GM23338 (cell line): Measurements from ENCODE around the gene ZNF148. TPM values are rescaled to one million over a fixed set of nuclear protein-coding genes. Genes with fewer than 3 reads are reported as not detected.

Source experiments
- ATAC-seq: fragments of 200-7000 bp; cut with Tn5 transposase; 3 replicates; pipeline ENCODE4 v1.9.1; 2020
- DNase-seq: peaks from one replicate; pipeline ENCODE4 v3.0.0-alpha.2; 2015; ENCODE audit warnings: low spot score
- H2AFZ ChIP-seq: fragments of 200-600 bp; sonication (generic); 2 replicates; pipeline ENCODE4 v1.8.0; 2016; ENCODE audit warnings: antibody characterized with exemption, mild to moderate bottlenecking, moderate library complexity
- H3F3A ChIP-seq: fragments of 200-600 bp; sonication (generic); replicated peaks from 2 replicates; pipeline ENCODE4 v1.8.0; 2017; ENCODE audit warnings: antibody characterized with exemption, mixed run types, low read depth
- H3K27ac ChIP-seq: fragments of 200-600 bp; sonication (generic); 2 replicates; pipeline ENCODE4 v1.6.1; 2016; ENCODE audit warnings: low read depth
- H3K27me3 ChIP-seq: fragments of 200-600 bp; sonication (generic); 2 replicates; pipeline ENCODE4 v1.8.0; 2016; ENCODE audit warnings: mild to moderate bottlenecking, mixed run types, moderate library complexity; ENCODE audit not compliant: insufficient read depth
- H3K36me3 ChIP-seq: fragments of 200-600 bp; sonication (generic); 2 replicates; pipeline ENCODE4 v1.8.0; 2016; ENCODE audit warnings: mild to moderate bottlenecking; ENCODE audit not compliant: insufficient read depth
- H3K4me1 ChIP-seq: fragments of 200-600 bp; sonication (generic); 2 replicates; pipeline ENCODE4 v1.8.0; 2016; ENCODE audit warnings: mild to moderate bottlenecking, moderate library complexity; ENCODE audit not compliant: insufficient read depth
- H3K4me2 ChIP-seq: fragments of 200-600 bp; sonication (generic); 2 replicates; pipeline ENCODE4 v1.7.1; 2017; ENCODE audit warnings: mixed run types
- H3K4me3 ChIP-seq: fragments of 200-600 bp; sonication (generic); 2 replicates; pipeline ENCODE4 v1.6.1; 2016; ENCODE audit warnings: mixed run types
- H3K79me2 ChIP-seq: fragments of 200-600 bp; sonication (generic); replicated peaks from 2 replicates; pipeline ENCODE4 v1.8.0; 2017; ENCODE audit warnings: mild to moderate bottlenecking; ENCODE audit not compliant: insufficient read depth
- H3K9me2 ChIP-seq: fragments of 200-600 bp; sonication (generic); 2 replicates; pipeline ENCODE4 v1.8.0; 2017; ENCODE audit not compliant: insufficient read depth
- H4K20me1 ChIP-seq: fragments of 200-600 bp; sonication (generic); replicated peaks from 2 replicates; pipeline ENCODE4 v1.8.0; 2017; ENCODE audit warnings: mild to moderate bottlenecking; ENCODE audit not compliant: insufficient read depth
- H3K27ac Mint-ChIP-seq: 2 replicates; pipeline ENCODE4 v1.8.0; 2020; ENCODE audit warnings: inconsistent platforms, mild to moderate bottlenecking, moderate library complexity, mixed read lengths
- H3K27me3 Mint-ChIP-seq: 3 replicates; pipeline ENCODE4 v1.8.0; 2022; ENCODE audit warnings: low read depth, mild to moderate bottlenecking, moderate library complexity, mixed read lengths, inconsistent platforms; ENCODE audit not compliant: insufficient read depth, poor library complexity
- H3K36me3 Mint-ChIP-seq: 3 replicates; pipeline ENCODE4 v1.8.0; 2021; ENCODE audit warnings: low read depth, mild to moderate bottlenecking, inconsistent platforms, moderate library complexity, mixed read lengths
- H3K4me1 Mint-ChIP-seq: 3 replicates; pipeline ENCODE4 v1.8.0; 2020; ENCODE audit warnings: mild to moderate bottlenecking, inconsistent platforms, mixed read lengths
- H3K4me3 Mint-ChIP-seq: 3 replicates; pipeline ENCODE4 v1.8.0; 2021; ENCODE audit warnings: moderate library complexity, mild to moderate bottlenecking, inconsistent platforms, mixed read lengths
- H3K9me3 Mint-ChIP-seq: 3 replicates; pipeline ENCODE4 v1.8.0; 2020; ENCODE audit warnings: moderate library complexity, mild to moderate bottlenecking, inconsistent platforms, mixed read lengths
- CREB1 ChIP-seq: fragments of 250-450 bp; sonication (Bioruptor Pico); IDR thresholded peaks from 2 replicates; pipeline ENCODE4 v1.5.0; 2020; ENCODE audit warnings: low read depth, mild to moderate bottlenecking, moderate library complexity
- EZH2 ChIP-seq: fragments of 200-600 bp; sonication (generic); IDR thresholded peaks from one replicate; pipeline ENCODE4 v1.8.0; 2017; ENCODE audit warnings: antibody characterized with exemption, mild to moderate bottlenecking, low read depth; ENCODE audit not compliant: unreplicated experiment
- EZH2phosphoT487 ChIP-seq: fragments of 200-600 bp; sonication (generic); IDR thresholded peaks from one replicate; pipeline ENCODE4 v1.8.1; 2018; ENCODE audit warnings: antibody characterized with exemption; ENCODE audit not compliant: unreplicated experiment
- JUNB ChIP-seq: IDR thresholded peaks from one replicate; pipeline ENCODE4 v1.6.1; 2016; ENCODE audit warnings: antibody characterized with exemption; ENCODE audit not compliant: unreplicated experiment
- POLR2AphosphoS5 ChIP-seq: IDR thresholded peaks from 2 replicates; pipeline ENCODE4 v1.6.1; 2016; ENCODE audit warnings: antibody characterized with exemption, low read depth
- REST ChIP-seq: IDR thresholded peaks from one replicate; pipeline ENCODE4 v1.6.1; 2018; ENCODE audit warnings: antibody characterized with exemption; ENCODE audit not compliant: unreplicated experiment
- STAT1 ChIP-seq: IDR thresholded peaks from one replicate; pipeline ENCODE4 v1.6.1; 2016; ENCODE audit warnings: antibody characterized with exemption; ENCODE audit not compliant: unreplicated experiment
- polyA plus RNA-seq: library from polyadenylated mRNA; unstranded; fragments of >200 nt; fragmentation: Nextera tagmentation; extraction: Ambion mirVana; gene quantifications from 2 replicates; pipeline ENCODE4 v1.2.1, GENCODE V29; 2016
- total RNA-seq: library from RNA; depleted of rRNA; stranded (reverse); fragments of >200 nt; shearing (Covaris generic); gene quantifications from 2 replicates; pipeline ENCODE4 v1.2.3, GENCODE V29; 2014

The ZNF148 gene
- total and polyA plus RNA-seq, 2 experiments from 2014 or later, result 13.9 to 16.9 TPM

GRCh38 chr3:125219261-125219701 is 155.8 kb downstream of the ZNF148 start:
- ATAC-seq (peak; percentile 85), DNase-seq (peak; percentile 31)
- Histone ChIP-seq H4K20me1 (no peaks in the 10 kb centered on the region), H3K36me3 (no peaks in the 10 kb centered on the region), H3K27me3 (no peaks in the 10 kb centered on the region), H3K27ac (no peak overlapping the region), H3K9me2 (no peaks in the 10 kb centered on the region), H2AFZ (no peak overlapping the region), H3K4me3 (no peak overlapping the region), H3K4me1 (peaks cover 18% of the 10 kb centered on the region), H3F3A (0 out of 2 replicates have a peak, but pooled peaks cover 7% of the 10 kb centered on the region), H3K79me2 (no peaks in the 10 kb centered on the region), H3K4me2 (no peak overlapping the region)
- no peak overlapping the region; the same call in 2 of the 3 replicates for H3K4me3 Mint-ChIP-seq
- no peak for TF ChIP-seq POLR2AphosphoS5
- TF ChIP-seq STAT1, result no peak
- no peak for TF ChIP-seq EZH2phosphoT487
- no peak for TF ChIP-seq REST
- TF ChIP-seq JUNB, result no peak
- H3K36me3 Mint-ChIP-seq, result no peaks in the 10 kb centered on the region
- no peak overlapping the region for H3K27ac Mint-ChIP-seq
- H3K9me3 Mint-ChIP-seq, result no peaks in the 10 kb centered on the region
- peaks cover 1% of the 10 kb centered on the region for H3K27me3 Mint-ChIP-seq
- peaks cover 20% of the 10 kb centered on the region for H3K4me1 Mint-ChIP-seq

- H3K4me1 ChIP-seq, result peaks cover 26% of the 10 kb centered on the region
- no peak for TF ChIP-seq EZH2phosphoT487
- no peak for TF ChIP-seq POLR2AphosphoS5
- H3K36me3 ChIP-seq, result no peaks in the 10 kb centered on the region
- H3K9me2 ChIP-seq, result no peaks in the 10 kb centered on the region
- 0 out of 2 replicates have a peak, but pooled peaks cover 4% of the 10 kb centered on the region for H3F3A ChIP-seq
- H3K79me2 ChIP-seq, result no peaks in the 10 kb centered on the region
- ATAC-seq (no peak), DNase-seq (no peak)
- H3K4me3 Mint-ChIP-seq, result no peak overlapping the region
- no peak overlapping the region for H2AFZ ChIP-seq
- no peak overlapping the region for H3K27ac Mint-ChIP-seq
- no peaks in the 10 kb centered on the region for H4K20me1 ChIP-seq
- no peaks in the 10 kb centered on the region for H3K9me3 Mint-ChIP-seq
- H3K4me3 ChIP-seq, result no peak overlapping the region
- peaks cover 15% of the 10 kb centered on the region for H3K27me3 ChIP-seq
- H3K4me1 Mint-ChIP-seq, result peaks cover 34% of the 10 kb centered on the region
- H3K27ac ChIP-seq, result no peak overlapping the region
- no peak overlapping the region for H3K4me2 ChIP-seq
- H3K36me3 Mint-ChIP-seq, result no peaks in the 10 kb centered on the region
- peaks cover 7% of the 10 kb centered on the region for H3K27me3 Mint-ChIP-seq
Measured at GRCh38 chr3:125214738-125215137, 160.4 kb downstream of the ZNF148 start.

GRCh38 chr3:125213946-125214542 is 161.1 kb downstream of the ZNF148 start:
- H3F3A ChIP-seq, result 0 out of 2 replicates have a peak, but pooled peaks cover 4% of the 10 kb centered on the region
- H3K27me3 ChIP-seq, result peaks cover 15% of the 10 kb centered on the region
- no peak overlapping the region for H2AFZ ChIP-seq
- no peaks in the 10 kb centered on the region for H3K36me3 ChIP-seq
- no peak overlapping the region for H3K27ac ChIP-seq
- no peaks in the 10 kb centered on the region for H3K9me3 Mint-ChIP-seq
- TF ChIP-seq EZH2 (no peak), POLR2AphosphoS5 (no peak), CREB1 (CRISPR knock-in tag) (no peak)
- ATAC-seq (no peak), DNase-seq (peak; percentile 72)
- H3K79me2 ChIP-seq, result no peaks in the 10 kb centered on the region
- H3K36me3 Mint-ChIP-seq, result no peaks in the 10 kb centered on the region
- H3K27ac Mint-ChIP-seq, result no peak overlapping the region
- peaks cover 28% of the 10 kb centered on the region for H3K4me1 Mint-ChIP-seq
- H3K4me3 ChIP-seq, result 0 out of 2 replicates have a peak overlapping the region, but pooled peaks have one; percentile 3
- no peaks in the 10 kb centered on the region for H4K20me1 ChIP-seq
- H3K9me2 ChIP-seq, result no peaks in the 10 kb centered on the region
- H3K4me1 ChIP-seq, result peaks cover 21% of the 10 kb centered on the region
- H3K27me3 Mint-ChIP-seq, result peaks cover 8% of the 10 kb centered on the region
- peak overlapping the region; percentile 92 for H3K4me2 ChIP-seq
- peak overlapping the region; percentile 75; the same call in 1 of the 3 replicates for H3K4me3 Mint-ChIP-seq
